Peyer's patch (tissue), 4 donors: ENCODE measurements around the gene SAG.

Experiments
- POLR2A ChIP-seq, 2 donors: fragments of 450-650 bp; IDR thresholded peaks; one replicate each; pipeline ENCODE4 v1.5.1; 2017; ENCODE audit warnings: antibody characterized with exemption in 2 of 2, mild to moderate bottlenecking in 2 of 2, moderate library complexity in 2 of 2
- TF ChIP-seq, protein P1 (sequence below), 6 experiments: fragments of 450-650 bp in 4 of 6; fragments of 200-600 bp in 2 of 6; sonication (generic) in 1 of 6; IDR thresholded peaks; one replicate each; pipeline ENCODE4 v1.5.1; 2017 to 2019; ENCODE audit warnings: antibody characterized with exemption in 6 of 6, mild to moderate bottlenecking in 3 of 6, moderate library complexity in 1 of 6

DNA sequence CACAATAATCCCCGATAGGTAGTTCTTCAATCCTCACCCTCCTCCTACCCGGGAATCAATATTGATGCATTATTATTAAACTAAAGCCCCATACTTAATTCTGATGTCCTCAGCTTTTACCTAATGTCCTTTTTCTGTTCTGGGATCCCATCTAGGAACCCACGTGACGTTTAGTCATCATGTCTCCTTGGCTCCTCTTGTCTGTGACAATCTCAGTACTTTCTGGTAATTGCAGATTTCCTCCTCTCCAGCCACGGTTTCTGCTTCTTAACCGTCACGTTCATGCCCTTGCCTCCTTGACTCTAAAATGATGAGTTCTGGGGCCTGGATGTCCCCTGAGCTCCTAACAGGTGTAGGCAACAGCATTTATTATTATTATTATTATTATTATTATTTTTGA, 43.8 kb downstream of the SAG start:
- TF ChIP-seq POLR2A (IDR thresholded peaks at IDR 0.05) = no peak
- TF ChIP-seq, protein P1, sequence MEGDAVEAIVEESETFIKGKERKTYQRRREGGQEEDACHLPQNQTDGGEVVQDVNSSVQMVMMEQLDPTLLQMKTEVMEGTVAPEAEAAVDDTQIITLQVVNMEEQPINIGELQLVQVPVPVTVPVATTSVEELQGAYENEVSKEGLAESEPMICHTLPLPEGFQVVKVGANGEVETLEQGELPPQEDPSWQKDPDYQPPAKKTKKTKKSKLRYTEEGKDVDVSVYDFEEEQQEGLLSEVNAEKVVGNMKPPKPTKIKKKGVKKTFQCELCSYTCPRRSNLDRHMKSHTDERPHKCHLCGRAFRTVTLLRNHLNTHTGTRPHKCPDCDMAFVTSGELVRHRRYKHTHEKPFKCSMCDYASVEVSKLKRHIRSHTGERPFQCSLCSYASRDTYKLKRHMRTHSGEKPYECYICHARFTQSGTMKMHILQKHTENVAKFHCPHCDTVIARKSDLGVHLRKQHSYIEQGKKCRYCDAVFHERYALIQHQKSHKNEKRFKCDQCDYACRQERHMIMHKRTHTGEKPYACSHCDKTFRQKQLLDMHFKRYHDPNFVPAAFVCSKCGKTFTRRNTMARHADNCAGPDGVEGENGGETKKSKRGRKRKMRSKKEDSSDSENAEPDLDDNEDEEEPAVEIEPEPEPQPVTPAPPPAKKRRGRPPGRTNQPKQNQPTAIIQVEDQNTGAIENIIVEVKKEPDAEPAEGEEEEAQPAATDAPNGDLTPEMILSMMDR (IDR thresholded peaks at IDR 0.05) = no peak
